Measurements from ENCODE around the gene INTS12.

Gene INTS12

GRCh38 chr4:105679186-105679585, 29.3 kb downstream of the INTS12 start:
- peak; percentile 12 for DNase-seq (ENCODE audit: low read depth)
- no peak for TF ChIP-seq CTCF (conservative IDR thresholded peaks at IDR 0.05; ENCODE audit: control insufficient read depth, insufficient read depth, low read depth, low read length)
- H3K4me3 ChIP-seq (ENCODE audit: control insufficient read depth, low read depth, low read length), result no peak overlapping the region

GRCh38 chr4:105677709-105678108, 30.8 kb downstream of the INTS12 start:
- no peak for TF ChIP-seq CTCF (conservative IDR thresholded peaks at IDR 0.05; ENCODE audit: control insufficient read depth, insufficient read depth, low read depth, low read length)
- H3K4me3 ChIP-seq (ENCODE audit: control insufficient read depth, low read depth, low read length), result no peak overlapping the region

GRCh38 chr4:105674011-105674410, 34.5 kb downstream of the INTS12 start:
- no peak for TF ChIP-seq CTCF (conservative IDR thresholded peaks at IDR 0.05; ENCODE audit: control insufficient read depth, insufficient read depth, low read depth, low read length)
- no peak for DNase-seq (ENCODE audit: low read depth)
- no peak overlapping the region for H3K4me3 ChIP-seq (ENCODE audit: control insufficient read depth, low read depth, low read length)

More at GRCh38 chr4:105677709-105678108, 30.8 kb downstream of the INTS12 start:
- DNase-seq (ENCODE audit: low read depth), result no peak

GRCh38 chr4:105671301-105671700, 37.2 kb downstream of the INTS12 start:
- no peak for TF ChIP-seq CTCF (conservative IDR thresholded peaks at IDR 0.05; ENCODE audit: control insufficient read depth, insufficient read depth, low read depth, low read length)
- H3K4me3 ChIP-seq (ENCODE audit: control insufficient read depth, low read depth, low read length), result no peak overlapping the region
- no peak for DNase-seq (ENCODE audit: low read depth)

- TF ChIP-seq CTCF (conservative IDR thresholded peaks at IDR 0.05; ENCODE audit: control insufficient read depth, insufficient read depth, low read depth, low read length), result no peak
- no peak for DNase-seq (ENCODE audit: low read depth)
- H3K4me3 ChIP-seq (ENCODE audit: control insufficient read depth, low read depth, low read length), result no peak overlapping the region
Measured at GRCh38 chr4:105670684-105671083, 37.8 kb downstream of the INTS12 start.

GRCh38 chr4:105666693-105667092, 41.8 kb downstream of the INTS12 start:
- no peak for TF ChIP-seq CTCF (conservative IDR thresholded peaks at IDR 0.05; ENCODE audit: control insufficient read depth, insufficient read depth, low read depth, low read length)
- DNase-seq (ENCODE audit: low read depth), result peak; percentile 21
- no peak overlapping the region for H3K4me3 ChIP-seq (ENCODE audit: control insufficient read depth, low read depth, low read length)

All from fibroblast of mammary gland (primary cell).